ENCODE measurements around the gene ARHGAP1.

Gene ARHGAP1

GRCh38 chr11:46700241-46701077, at the start of gene ARHGAP1, which contains the start of gene ZNF408:
Gene ARHGAP1, minus strand, starts transcription at chr11:46700619. Its CDS starts 4,512 bp downstream, at chr11:46696107.
Gene ZNF408, plus strand, starts transcription at chr11:46701031. Its CDS starts 17 bp downstream, at chr11:46701048.
- peak; percentile 99 to 100 for DNase-seq

GRCh38 chr11:46747150-46747549, 46.7 kb upstream of the ARHGAP1 start:
- no peak for DNase-seq

- DNase-seq: no peak
These were observed 45.6 kb upstream of the ARHGAP1 start for GRCh38 chr11:46745995-46746394.

- no peak for DNase-seq
These were observed 44.9 kb upstream of the ARHGAP1 start for GRCh38 chr11:46745328-46745727.

GRCh38 chr11:46743693-46744339, 43.4 kb upstream of the ARHGAP1 start:
- no peak for DNase-seq

- no peak for DNase-seq
These were observed 42.6 kb upstream of the ARHGAP1 start for GRCh38 chr11:46743043-46743442.

GRCh38 chr11:46741600-46742484, 41.4 kb upstream of the ARHGAP1 start:
- no peak for DNase-seq

GRCh38 chr11:46738887-46739286, 38.5 kb upstream of the ARHGAP1 start:
- DNase-seq: no peak

GRCh38 chr11:46737699-46738098, 37.3 kb upstream of the ARHGAP1 start:
- DNase-seq: no peak

GRCh38 chr11:46736615-46737014, 36.2 kb upstream of the ARHGAP1 start:
- DNase-seq: no peak

GRCh38 chr11:46736146-46736545, 35.7 kb upstream of the ARHGAP1 start:
- DNase-seq: no peak

- no peak for DNase-seq
These were observed 32.8 kb upstream of the ARHGAP1 start for GRCh38 chr11:46733234-46733633.

GRCh38 chr11:46731545-46731944, 31.1 kb upstream of the ARHGAP1 start:
- DNase-seq: no peak

- DNase-seq: no peak
These were observed 28.9 kb upstream of the ARHGAP1 start for GRCh38 chr11:46729110-46730027.

GRCh38 chr11:46728659-46729040, 28.2 kb upstream of the ARHGAP1 start:
- no peak for DNase-seq

GRCh38 chr11:46727952-46728658, 27.7 kb upstream of the ARHGAP1 start:
- no peak for DNase-seq

GRCh38 chr11:46726206-46726862, 25.9 kb upstream of the ARHGAP1 start:
- DNase-seq: no peak

- no peak for DNase-seq
These were observed 25.2 kb upstream of the ARHGAP1 start for GRCh38 chr11:46725338-46726205.

- no peak for DNase-seq
These were observed 23.7 kb upstream of the ARHGAP1 start for GRCh38 chr11:46724088-46724487.

GRCh38 chr11:46723359-46723680, 22.9 kb upstream of the ARHGAP1 start:
- no peak for DNase-seq

Measured in stimulated activated CD4-positive, alpha-beta T cell treated with anti-CD3 and anti-CD28 coated beads, Interleukin-2, amount 100 ng/mL, for 24 hours (primary cell).